WI38 (cell line): Measurements from ENCODE around the gene STIM1.
A peak's percentile ranks its signal among the peaks of the same experiment; 100 is the strongest.

Experiments
- H3K4me3 ChIP-seq: 2 replicates; pipeline ENCODE4 v1.5.1; 2011; ENCODE audit warnings: low read depth, mild to moderate bottlenecking, control low read depth, low read length
- TF ChIP-seq, protein P1 (sequence below): IDR thresholded peaks from 2 replicates; pipeline ENCODE4 v1.5.1; 2012; ENCODE audit warnings: low read depth, mild to moderate bottlenecking, control low read depth, low read length

STIM1 gene

DNA sequence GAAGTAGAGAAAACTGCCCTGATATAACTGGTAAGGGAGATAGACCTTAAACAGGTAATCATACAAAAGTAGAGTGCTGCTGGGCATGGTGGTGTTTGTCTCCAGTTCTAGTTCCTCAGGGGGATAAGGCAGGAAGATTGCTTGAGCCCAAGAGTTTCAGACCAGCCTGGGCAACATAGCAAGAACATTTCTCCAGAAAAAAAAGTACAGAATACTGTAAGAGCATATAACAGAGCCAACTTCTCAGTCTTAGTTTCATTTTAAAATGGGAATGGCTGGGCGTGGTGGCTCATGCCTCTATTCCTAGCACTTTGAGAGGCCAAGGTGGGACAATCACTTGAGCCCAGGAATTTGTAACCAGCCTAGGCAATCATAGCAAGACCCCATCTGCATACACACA, 10.2 kb upstream of the STIM1 start:
- H3K4me3 ChIP-seq: no peak overlapping the region
- TF ChIP-seq, protein P1, sequence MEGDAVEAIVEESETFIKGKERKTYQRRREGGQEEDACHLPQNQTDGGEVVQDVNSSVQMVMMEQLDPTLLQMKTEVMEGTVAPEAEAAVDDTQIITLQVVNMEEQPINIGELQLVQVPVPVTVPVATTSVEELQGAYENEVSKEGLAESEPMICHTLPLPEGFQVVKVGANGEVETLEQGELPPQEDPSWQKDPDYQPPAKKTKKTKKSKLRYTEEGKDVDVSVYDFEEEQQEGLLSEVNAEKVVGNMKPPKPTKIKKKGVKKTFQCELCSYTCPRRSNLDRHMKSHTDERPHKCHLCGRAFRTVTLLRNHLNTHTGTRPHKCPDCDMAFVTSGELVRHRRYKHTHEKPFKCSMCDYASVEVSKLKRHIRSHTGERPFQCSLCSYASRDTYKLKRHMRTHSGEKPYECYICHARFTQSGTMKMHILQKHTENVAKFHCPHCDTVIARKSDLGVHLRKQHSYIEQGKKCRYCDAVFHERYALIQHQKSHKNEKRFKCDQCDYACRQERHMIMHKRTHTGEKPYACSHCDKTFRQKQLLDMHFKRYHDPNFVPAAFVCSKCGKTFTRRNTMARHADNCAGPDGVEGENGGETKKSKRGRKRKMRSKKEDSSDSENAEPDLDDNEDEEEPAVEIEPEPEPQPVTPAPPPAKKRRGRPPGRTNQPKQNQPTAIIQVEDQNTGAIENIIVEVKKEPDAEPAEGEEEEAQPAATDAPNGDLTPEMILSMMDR: no peak

GRCh38 chr11:3845670-3846069, 9.8 kb upstream of the STIM1 start:
- H3K4me3 ChIP-seq: no peak overlapping the region
- TF ChIP-seq, protein P1: no peak

- H3K4me3 ChIP-seq: no peak overlapping the region
- TF ChIP-seq, protein P1: peak; percentile 52
Measured at GRCh38 chr11:3849297-3849874, 6.1 kb upstream of the STIM1 start.

- TF ChIP-seq, protein P1: no peak
- no peak overlapping the region for H3K4me3 ChIP-seq
Measured at GRCh38 chr11:3853545-3853842, 2.0 kb upstream of the STIM1 start.

GRCh38 chr11:3853899-3854659, 1.4 kb upstream of the STIM1 start:
- no peak overlapping the region for H3K4me3 ChIP-seq

DNA sequence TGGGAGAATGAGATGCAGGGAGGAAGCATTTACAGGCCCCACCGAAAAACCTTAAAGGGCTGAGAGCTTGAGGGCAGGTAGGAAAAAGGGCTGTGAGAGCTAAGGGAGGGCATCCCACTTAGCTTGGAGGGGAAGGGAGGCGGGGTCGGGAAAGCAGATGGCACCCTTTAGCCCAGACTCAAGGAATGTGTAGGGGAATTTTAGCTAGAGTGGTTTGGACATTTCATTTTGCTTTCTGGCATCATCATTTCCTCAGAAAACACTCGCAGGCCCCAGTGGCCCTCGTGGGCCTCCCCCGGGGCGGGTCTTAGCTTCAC, 846 bp upstream of the STIM1 start:
- TF ChIP-seq, protein P1: no peak
- peak overlapping the region; percentile 88; the same call in 1 of the 2 replicates for H3K4me3 ChIP-seq

More at GRCh38 chr11:3853899-3854659, 1.4 kb upstream of the STIM1 start:
- TF ChIP-seq, protein P1: no peak

- H3K4me3 ChIP-seq: peak overlapping the region; percentile 88
- TF ChIP-seq, protein P1: no peak
Measured at GRCh38 chr11:3855808-3856491, 486 bp downstream of the STIM1 start.
